ENCODE measurements around the gene FTO. TPM values are rescaled to one million over a fixed set of nuclear protein-coding genes. Genes with fewer than 3 reads are reported as not detected.

The FTO gene
- total RNA-seq, 1 experiment from 2014 or later = 78.3 TPM

GRCh38 chr16:53745086-53745485, 41.1 kb downstream of the FTO start:
- no peaks in the 10 kb centered on the region for H3K36me3 Mint-ChIP-seq (ENCODE audit: insufficient read depth, unreplicated experiment)
- ChIA-PET CTCF (interaction anchor here (0.6 to 2.8 kb wide), 3 partner anchors 9 to 248 kb away, joined by 3 to 37 read pairs (median 4); no protein-coding TSS in a partner anchor), POLR2A (interaction anchor here (0.6 kb wide), 1 partner anchor 17 kb away, joined by 3 read pairs; no protein-coding TSS in a partner anchor)
- Histone ChIP-seq H3K9me3 (peaks cover 5% of the 10 kb centered on the region; the same call in 1 of the 2 replicates), H3K4me1 (peaks cover 19% of the 10 kb centered on the region), H3K4me3 (ENCODE audit: low read depth, low read length) (no peak overlapping the region), H3K27me3 (replicated peaks; ENCODE audit: control insufficient read depth, insufficient read depth, low read length) (no peaks in the 10 kb centered on the region), H3K36me3 (ENCODE audit: control insufficient read depth, insufficient read depth, low read length) (no peaks in the 10 kb centered on the region)
- peaks cover 31% of the 10 kb centered on the region for H3K4me1 Mint-ChIP-seq (ENCODE audit: low read depth, unreplicated experiment)
- no TSS peak for BruUV-seq (replicated peaks)
- intact Hi-C loops (cut with micrococcal nuclease; ENCODE audit: unreplicated experiment) = no loop called here
- H3K9me3 Mint-ChIP-seq (ENCODE audit: unreplicated experiment) = no peaks in the 10 kb centered on the region
- no peak for TF ChIP-seq CTCF (IDR thresholded peaks at IDR 0.05; ENCODE audit: insufficient read depth in 1 of 2, low read depth in 1 of 2, low read length in 1 of 2, severe bottlenecking in 1 of 2, unreplicated experiment in 1 of 2)
- no peak for DNase-seq
- no peak overlapping the region for H3K4me3 Mint-ChIP-seq (ENCODE audit: unreplicated experiment)
- no peaks in the 10 kb centered on the region for H3K27me3 Mint-ChIP-seq (ENCODE audit: insufficient read depth, unreplicated experiment)
- H3K27ac Mint-ChIP-seq (ENCODE audit: unreplicated experiment) = no peak overlapping the region

GRCh38 chr16:53745753-53746266, 41.9 kb downstream of the FTO start:
- peak in 1 of 2 experiments; percentile 52 for DNase-seq
- no TSS peak for BruUV-seq (replicated peaks)
- no peaks in the 10 kb centered on the region for H3K9me3 Mint-ChIP-seq (ENCODE audit: unreplicated experiment)
- Histone ChIP-seq H3K9me3 (peaks cover 5% of the 10 kb centered on the region; the same call in 1 of the 2 replicates), H3K27me3 (replicated peaks; ENCODE audit: control insufficient read depth, insufficient read depth, low read length) (no peaks in the 10 kb centered on the region), H3K4me3 (ENCODE audit: low read depth, low read length) (no peak overlapping the region), H3K4me1 (peaks cover 19% of the 10 kb centered on the region), H3K36me3 (ENCODE audit: control insufficient read depth, insufficient read depth, low read length) (no peaks in the 10 kb centered on the region)
- no peaks in the 10 kb centered on the region for H3K27me3 Mint-ChIP-seq (ENCODE audit: insufficient read depth, unreplicated experiment)
- peak overlapping the region; percentile 25 for H3K27ac Mint-ChIP-seq (ENCODE audit: unreplicated experiment)
- H3K36me3 Mint-ChIP-seq (ENCODE audit: insufficient read depth, unreplicated experiment) = no peaks in the 10 kb centered on the region
- intact Hi-C loops (cut with micrococcal nuclease; ENCODE audit: unreplicated experiment) = no loop called here
- H3K4me3 Mint-ChIP-seq (ENCODE audit: unreplicated experiment) = no peak overlapping the region
- H3K4me1 Mint-ChIP-seq (ENCODE audit: low read depth, unreplicated experiment) = peaks cover 31% of the 10 kb centered on the region
- peak in 1 of 2 experiments; percentile 45 for TF ChIP-seq CTCF (IDR thresholded peaks at IDR 0.05; ENCODE audit: insufficient read depth in 1 of 2, low read depth in 1 of 2, low read length in 1 of 2, severe bottlenecking in 1 of 2, unreplicated experiment in 1 of 2)
- ChIA-PET CTCF (interaction anchor here (0.6 to 1.1 kb wide), 4 partner anchors 10 to 196 kb away, joined by 3 to 10 read pairs (median 3); no protein-coding TSS in a partner anchor), POLR2A (interaction anchor here (0.5 kb wide), 1 partner anchor 435 kb away, joined by 4 read pairs; no protein-coding TSS in a partner anchor)

- intact Hi-C loops (cut with micrococcal nuclease; ENCODE audit: unreplicated experiment) = no loop called here
- Mint-ChIP-seq H3K9me3 (ENCODE audit: unreplicated experiment) (no peaks in the 10 kb centered on the region), H3K27me3 (ENCODE audit: insufficient read depth, unreplicated experiment) (no peaks in the 10 kb centered on the region), H3K4me1 (ENCODE audit: low read depth, unreplicated experiment) (peaks cover 33% of the 10 kb centered on the region), H3K36me3 (ENCODE audit: insufficient read depth, unreplicated experiment) (no peaks in the 10 kb centered on the region), H3K27ac (ENCODE audit: unreplicated experiment) (no peak overlapping the region), H3K4me3 (ENCODE audit: unreplicated experiment) (no peak overlapping the region)
- no peak for DNase-seq
- ChIA-PET POLR2A (interaction anchor here (0.7 kb wide), 1 partner anchor 34 kb away, joined by 3 read pairs; no protein-coding TSS in a partner anchor), CTCF (interaction anchor here (0.7 kb wide), 1 partner anchor 26 kb away, joined by 5 read pairs; no protein-coding TSS in a partner anchor)
- Histone ChIP-seq H3K4me1 (peaks cover 27% of the 10 kb centered on the region), H3K4me3 (ENCODE audit: low read depth, low read length) (no peak overlapping the region), H3K9me3 (peaks cover 2% of the 10 kb centered on the region; the same call in 1 of the 2 replicates), H3K27me3 (replicated peaks; ENCODE audit: control insufficient read depth, insufficient read depth, low read length) (no peaks in the 10 kb centered on the region), H3K36me3 (ENCODE audit: control insufficient read depth, insufficient read depth, low read length) (no peaks in the 10 kb centered on the region)
- no TSS peak for BruUV-seq (replicated peaks)
- no peak for TF ChIP-seq CTCF (IDR thresholded peaks at IDR 0.05; ENCODE audit: insufficient read depth in 1 of 2, low read depth in 1 of 2, low read length in 1 of 2, severe bottlenecking in 1 of 2, unreplicated experiment in 1 of 2)
Observed at GRCh38 chr16:53752560-53752959, 48.6 kb downstream of the FTO start.
